ENCODE results near the gene PPM1H.
A peak's percentile ranks its signal among the peaks of the same experiment; 100 is the strongest.

DNA sequence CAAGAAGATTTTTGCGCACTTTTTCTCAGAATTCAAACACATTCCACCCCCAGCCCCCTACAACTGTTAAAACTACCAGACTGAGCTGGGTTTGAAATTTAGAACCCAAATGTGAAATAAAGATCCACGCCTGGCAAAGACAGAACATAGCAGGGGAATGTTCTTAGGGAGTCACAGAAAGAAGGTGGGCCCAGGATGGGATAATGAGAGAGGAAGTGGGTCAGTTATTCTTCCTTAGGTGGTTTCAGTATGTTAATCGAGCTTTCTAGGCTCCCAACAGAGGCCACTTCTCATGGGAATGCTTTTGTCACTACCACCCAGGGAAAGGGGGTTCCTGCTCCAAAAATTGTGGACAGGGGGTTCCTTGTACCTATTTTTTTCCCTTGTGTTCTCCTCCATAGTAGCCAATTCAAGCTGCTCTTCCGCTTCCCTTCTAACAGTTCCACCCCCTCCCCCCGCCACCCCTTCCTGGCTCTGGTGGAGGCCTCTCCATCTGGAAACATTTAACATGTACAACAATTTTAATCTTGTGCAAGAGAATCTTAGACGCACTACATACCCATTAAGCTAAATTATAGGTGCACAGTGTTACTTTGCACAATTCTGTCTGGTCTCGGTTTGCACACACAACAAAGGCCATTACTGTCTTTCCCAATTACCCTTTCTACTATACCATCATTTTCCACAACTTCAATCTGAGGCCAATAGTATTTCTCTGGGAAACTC lies 250.2 kb downstream of the PPM1H start:
- TF ChIP-seq, protein P1, sequence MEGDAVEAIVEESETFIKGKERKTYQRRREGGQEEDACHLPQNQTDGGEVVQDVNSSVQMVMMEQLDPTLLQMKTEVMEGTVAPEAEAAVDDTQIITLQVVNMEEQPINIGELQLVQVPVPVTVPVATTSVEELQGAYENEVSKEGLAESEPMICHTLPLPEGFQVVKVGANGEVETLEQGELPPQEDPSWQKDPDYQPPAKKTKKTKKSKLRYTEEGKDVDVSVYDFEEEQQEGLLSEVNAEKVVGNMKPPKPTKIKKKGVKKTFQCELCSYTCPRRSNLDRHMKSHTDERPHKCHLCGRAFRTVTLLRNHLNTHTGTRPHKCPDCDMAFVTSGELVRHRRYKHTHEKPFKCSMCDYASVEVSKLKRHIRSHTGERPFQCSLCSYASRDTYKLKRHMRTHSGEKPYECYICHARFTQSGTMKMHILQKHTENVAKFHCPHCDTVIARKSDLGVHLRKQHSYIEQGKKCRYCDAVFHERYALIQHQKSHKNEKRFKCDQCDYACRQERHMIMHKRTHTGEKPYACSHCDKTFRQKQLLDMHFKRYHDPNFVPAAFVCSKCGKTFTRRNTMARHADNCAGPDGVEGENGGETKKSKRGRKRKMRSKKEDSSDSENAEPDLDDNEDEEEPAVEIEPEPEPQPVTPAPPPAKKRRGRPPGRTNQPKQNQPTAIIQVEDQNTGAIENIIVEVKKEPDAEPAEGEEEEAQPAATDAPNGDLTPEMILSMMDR (IDR thresholded peaks at IDR 0.05): no peak
- TF ChIP-seq EP300 (IDR thresholded peaks at IDR 0.05) (no peak), POLR2A (IDR thresholded peaks at IDR 0.05) (no peak), POLR2AphosphoS5 (IDR thresholded peaks at IDR 0.05) (peak in 3 of 4 donors; percentile 30 to 51 (median 47))

All from sigmoid colon (tissue), 4 donors.